DOHH2 (cell line): ENCODE results near the gene PTPRN2.

ENCODE experiments used
- EZH2phosphoT487 ChIP-seq: fragments of 200-600 bp; sonication (generic); IDR thresholded peaks from 2 replicates; pipeline ENCODE4 v1.6.1; 2017; ENCODE audit warnings: borderline replicate concordance, mild to moderate bottlenecking, antibody characterized with exemption, low read length, moderate library complexity, mixed read lengths
- TF ChIP-seq, protein P1 (sequence below): fragments of 200-600 bp; sonication (generic); IDR thresholded peaks from one replicate; pipeline ENCODE4 v1.5.1; 2014; ENCODE audit warnings: antibody characterized with exemption, mild to moderate bottlenecking, low read depth, low read length; ENCODE audit not compliant: poor library complexity, severe bottlenecking

GRCh38 chr7:158064631-158065030 is 523.0 kb downstream of the PTPRN2 start:
- TF ChIP-seq EZH2phosphoT487: no peak
- TF ChIP-seq, protein P1, sequence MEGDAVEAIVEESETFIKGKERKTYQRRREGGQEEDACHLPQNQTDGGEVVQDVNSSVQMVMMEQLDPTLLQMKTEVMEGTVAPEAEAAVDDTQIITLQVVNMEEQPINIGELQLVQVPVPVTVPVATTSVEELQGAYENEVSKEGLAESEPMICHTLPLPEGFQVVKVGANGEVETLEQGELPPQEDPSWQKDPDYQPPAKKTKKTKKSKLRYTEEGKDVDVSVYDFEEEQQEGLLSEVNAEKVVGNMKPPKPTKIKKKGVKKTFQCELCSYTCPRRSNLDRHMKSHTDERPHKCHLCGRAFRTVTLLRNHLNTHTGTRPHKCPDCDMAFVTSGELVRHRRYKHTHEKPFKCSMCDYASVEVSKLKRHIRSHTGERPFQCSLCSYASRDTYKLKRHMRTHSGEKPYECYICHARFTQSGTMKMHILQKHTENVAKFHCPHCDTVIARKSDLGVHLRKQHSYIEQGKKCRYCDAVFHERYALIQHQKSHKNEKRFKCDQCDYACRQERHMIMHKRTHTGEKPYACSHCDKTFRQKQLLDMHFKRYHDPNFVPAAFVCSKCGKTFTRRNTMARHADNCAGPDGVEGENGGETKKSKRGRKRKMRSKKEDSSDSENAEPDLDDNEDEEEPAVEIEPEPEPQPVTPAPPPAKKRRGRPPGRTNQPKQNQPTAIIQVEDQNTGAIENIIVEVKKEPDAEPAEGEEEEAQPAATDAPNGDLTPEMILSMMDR: no peak
